Activated naive CD4-positive, alpha-beta T cell treated with anti-CD3 and anti-CD28 coated beads, Interleukin-2, amount 50 U/mL, for 72 hours (primary cell): ENCODE measurements around the gene RABGEF1. TPM values are rescaled to one million over a fixed set of nuclear protein-coding genes. Genes with fewer than 3 reads are reported as not detected.
"Not testable (repeated sequence)": the region's sequence is repeated elsewhere in the genome, so short reads cannot be mapped to it uniquely, and the experiment has no call there.

ENCODE experiments used
- ATAC-seq, 2 donors: fragments of 150-1000 bp; cut with Tn5 transposase; 2 replicates each; pipeline ENCODE4 v1.10.0; 2021; ENCODE audit warnings: mild to moderate bottlenecking in 2 of 2, moderate library complexity in 2 of 2
- DNase-seq, 2 donors: peaks; one replicate each; pipeline ENCODE4 v3.0.0; 2021 to 2022; ENCODE audit warnings: low spot score in 2 of 2
- H3K27ac Mint-ChIP-seq, 2 donors: one replicate each; pipeline ENCODE4 v1.8.0; 2022; ENCODE audit warnings: mild to moderate bottlenecking in 2 of 2, mixed read lengths in 2 of 2
- H3K36me3 Mint-ChIP-seq, 2 donors: one replicate each; pipeline ENCODE4 v1.8.0; 2022; ENCODE audit warnings: mixed read lengths in 2 of 2
- H3K9me3 Mint-ChIP-seq, 2 donors: one replicate each; pipeline ENCODE4 v1.8.0; 2022; ENCODE audit warnings: mixed read lengths in 2 of 2
- total RNA-seq, 2 donors: library from RNA; stranded (reverse); gene quantifications; one replicate each; pipeline ENCODE4 v1.2.3, GENCODE V29; 2022

Gene RABGEF1
- total RNA-seq, 2 donors from 2014 or later: 21.5 to 23.0 TPM

- ATAC-seq (no peak), DNase-seq (no peak)
- Mint-ChIP-seq H3K27ac (no peak overlapping the region), H3K36me3 (no peaks in the 10 kb centered on the region), H3K9me3 (no peaks in the 10 kb centered on the region)
These were observed 7.5 kb downstream of the RABGEF1 start for GRCh38 chr7:66747881-66748511.

DNA sequence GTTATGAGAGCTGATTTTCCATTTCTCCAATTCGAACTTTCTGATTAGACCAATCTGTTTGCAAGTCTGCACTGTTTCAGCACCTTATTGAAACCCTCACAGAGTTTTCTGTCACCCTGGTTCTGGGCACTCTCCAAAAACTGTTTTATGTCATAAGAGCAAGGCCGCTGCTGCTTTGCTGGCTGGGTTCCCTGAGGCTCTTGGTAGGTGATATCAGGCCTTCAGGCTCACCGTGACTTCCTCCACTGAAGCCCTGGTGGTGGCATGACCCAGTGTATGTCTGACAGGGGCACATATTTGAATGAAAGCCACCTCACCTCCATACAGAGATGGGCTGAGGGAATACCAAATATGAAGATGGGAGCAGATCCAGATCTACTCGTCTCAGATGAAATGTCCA, 8.3 kb downstream of the RABGEF1 start:
- H3K9me3 Mint-ChIP-seq: no peaks in the 10 kb centered on the region
- no peaks in the 10 kb centered on the region for H3K36me3 Mint-ChIP-seq
- DNase-seq (no peak), ATAC-seq (no peak)
- H3K27ac Mint-ChIP-seq: no peak overlapping the region

DNA sequence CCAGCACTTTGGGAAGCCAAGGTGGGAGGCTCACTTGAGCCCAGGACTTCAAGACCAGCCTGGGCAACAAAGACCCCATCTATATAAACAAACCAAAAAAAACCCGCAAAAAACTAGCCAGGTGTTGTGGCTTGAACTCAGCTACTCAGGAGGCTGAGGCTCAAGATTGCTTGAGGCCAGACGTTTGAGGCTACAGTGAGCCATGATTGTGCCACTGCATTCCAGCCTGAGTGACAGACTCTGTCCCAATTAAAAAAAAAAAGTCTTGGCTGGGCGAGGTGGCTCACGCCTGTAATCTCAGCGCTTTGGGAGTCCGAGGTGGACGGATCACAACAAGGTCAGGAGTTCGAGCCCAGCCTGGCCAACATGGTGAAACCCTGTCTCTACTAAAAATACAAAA, 11.4 kb downstream of the RABGEF1 start:
- no peak for ATAC-seq
- DNase-seq: no peak
- H3K36me3 Mint-ChIP-seq: no peaks in the 10 kb centered on the region
- H3K27ac Mint-ChIP-seq: no peak overlapping the region
- no peaks in the 10 kb centered on the region for H3K9me3 Mint-ChIP-seq

DNA sequence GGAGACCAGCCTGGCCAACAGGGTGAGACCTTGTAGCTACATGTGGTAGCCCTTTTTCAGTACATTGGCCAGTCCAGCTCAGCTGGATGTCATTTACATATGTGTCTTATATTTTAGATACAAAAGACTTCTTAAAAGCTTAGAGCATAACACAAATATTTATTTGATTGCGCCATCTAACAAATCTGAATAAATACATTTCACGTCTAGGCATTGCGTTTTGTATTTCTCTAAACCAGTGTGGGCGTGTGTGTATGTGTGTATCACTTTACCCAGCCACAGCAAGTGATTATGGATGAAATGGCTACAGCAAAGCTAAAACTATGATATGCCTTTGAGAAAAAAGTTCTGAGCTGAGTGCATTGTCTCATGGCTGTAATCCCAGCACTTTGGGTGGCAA, 14.0 kb downstream of the RABGEF1 start:
- Mint-ChIP-seq H3K27ac (peak overlapping the region in 1 of 2 donors; percentile 52), H3K9me3 (no peaks in the 10 kb centered on the region), H3K36me3 (peaks cover 0 to 5% of the 10 kb centered on the region in 2 donors)
- DNase-seq: no peak
- ATAC-seq: no peak

DNA sequence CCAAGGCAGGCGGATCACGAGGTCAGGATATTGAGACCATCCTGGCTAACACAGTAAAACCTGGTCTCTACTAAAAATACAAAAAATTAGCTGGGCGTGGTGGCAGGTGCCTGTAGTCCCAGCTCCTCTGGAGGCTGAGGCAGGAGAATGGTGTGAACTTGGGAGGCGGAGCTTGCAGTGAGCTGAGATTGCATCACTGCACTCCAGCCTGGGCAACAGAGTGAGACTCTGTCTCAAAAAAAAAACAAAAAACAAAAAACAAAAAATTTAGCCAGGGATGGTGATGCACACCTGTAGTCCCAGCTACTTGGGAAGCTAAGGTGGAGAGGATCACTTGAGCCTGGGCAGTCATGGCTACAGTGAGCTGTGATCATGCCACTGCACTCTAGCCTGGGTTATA, 14.5 kb downstream of the RABGEF1 start:
- H3K9me3 Mint-ChIP-seq, H3K36me3 Mint-ChIP-seq, ATAC-seq, DNase-seq: not testable (repeated sequence)
- H3K27ac Mint-ChIP-seq: peak overlapping the region in 1 of 2 donors; percentile 52

DNA sequence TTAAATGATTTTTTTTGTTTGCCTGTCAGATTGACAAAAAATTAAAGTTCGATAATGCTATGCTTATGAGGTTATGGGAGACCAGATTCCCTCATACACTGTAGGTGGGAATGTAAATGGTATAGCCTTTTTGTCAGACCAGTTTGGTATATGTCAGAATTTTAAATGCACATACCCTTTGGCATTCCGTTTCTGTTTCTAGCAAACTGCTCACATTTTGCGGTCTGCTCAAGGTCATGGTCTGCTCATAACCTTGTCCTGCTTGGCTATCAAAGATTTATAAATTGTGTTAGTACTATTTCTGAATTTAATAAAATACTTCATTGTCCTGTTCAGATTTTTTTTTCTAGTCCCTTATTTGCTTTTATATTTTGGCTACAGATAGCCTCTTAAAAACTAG, 15.7 kb downstream of the RABGEF1 start:
- H3K9me3 Mint-ChIP-seq, H3K27ac Mint-ChIP-seq, DNase-seq, ATAC-seq, H3K36me3 Mint-ChIP-seq: not testable (repeated sequence)

DNA sequence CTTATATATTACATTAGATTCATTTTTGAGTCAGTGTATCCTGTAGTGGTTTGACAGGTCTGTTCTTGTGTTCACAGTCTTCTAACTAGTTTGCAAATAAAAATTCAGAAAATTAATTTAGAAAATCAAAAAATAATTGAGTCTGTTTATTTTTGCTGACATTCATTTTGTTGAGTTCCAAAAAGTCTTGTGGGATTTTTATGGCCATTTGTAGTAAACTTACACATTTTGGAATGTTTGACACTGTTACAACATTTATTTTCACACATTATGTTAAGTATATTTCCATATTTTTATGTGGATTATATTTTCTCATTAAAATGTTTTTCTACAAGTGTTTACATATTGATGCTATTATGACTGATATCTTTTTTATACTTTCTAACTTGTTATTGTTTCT, 16.4 kb downstream of the RABGEF1 start:
- Mint-ChIP-seq H3K27ac (peak overlapping the region in 1 of 2 donors; percentile 22), H3K36me3 (peaks cover 0 to 5% of the 10 kb centered on the region in 2 donors), H3K9me3 (no peaks in the 10 kb centered on the region)
- ATAC-seq (no peak), DNase-seq (no peak)

GRCh38 chr7:66757939-66758338, 17.4 kb downstream of the RABGEF1 start:
- H3K36me3 Mint-ChIP-seq: peaks cover 0 to 5% of the 10 kb centered on the region in 2 donors
- H3K9me3 Mint-ChIP-seq: no peaks in the 10 kb centered on the region
- DNase-seq (no peak), ATAC-seq (no peak)
- H3K27ac Mint-ChIP-seq: no peak overlapping the region

DNA sequence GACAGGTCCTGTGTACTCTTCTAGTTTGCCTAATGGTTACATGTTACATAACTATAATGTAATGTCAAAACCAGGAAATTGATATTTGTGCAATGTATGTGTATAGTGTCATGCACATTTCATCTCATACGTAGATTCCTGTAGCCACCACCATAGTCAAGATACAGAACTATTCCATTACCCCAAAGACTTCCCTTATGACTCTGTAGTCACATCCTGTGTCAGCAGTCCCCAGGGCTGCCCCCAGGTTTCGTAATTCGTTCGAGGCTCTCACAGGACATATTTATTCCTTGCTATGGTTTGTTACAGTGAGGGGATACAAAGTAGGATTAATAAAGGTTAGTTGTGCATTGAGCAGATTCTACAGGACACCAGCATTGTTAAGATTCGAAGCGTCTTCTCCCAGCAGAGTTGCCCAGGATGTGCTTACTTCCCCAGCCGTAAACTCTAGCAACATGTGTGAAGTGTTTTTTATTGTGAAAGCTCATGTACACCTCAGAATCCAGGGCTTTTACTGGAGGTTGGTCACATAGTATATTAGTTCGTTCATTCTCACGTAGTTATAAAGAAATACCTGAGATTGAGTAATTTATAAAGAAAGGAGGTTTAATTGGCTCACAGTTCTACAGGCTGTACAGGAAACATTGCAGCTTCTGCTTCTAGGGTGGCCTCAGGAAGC, 18.6 kb downstream of the RABGEF1 start:
- Mint-ChIP-seq H3K36me3 (peaks cover 0 to 11% of the 10 kb centered on the region in 2 donors), H3K9me3 (peaks cover 5 to 6% of the 10 kb centered on the region in 2 donors), H3K27ac (peak overlapping the region; percentile 2 to 84)
- peak; percentile 91 to 98 for ATAC-seq
- DNase-seq: peak in 1 of 2 donors; percentile 31

GRCh38 chr7:66763183-66763582, 22.6 kb downstream of the RABGEF1 start:
- peaks cover 0 to 12% of the 10 kb centered on the region in 2 donors for H3K36me3 Mint-ChIP-seq
- H3K27ac Mint-ChIP-seq, H3K9me3 Mint-ChIP-seq, ATAC-seq, DNase-seq: not testable (repeated sequence)

- peak in 1 of 2 donors; percentile 49 for ATAC-seq
- not testable (repeated sequence) for DNase-seq, H3K27ac Mint-ChIP-seq, H3K9me3 Mint-ChIP-seq
- peaks cover 0 to 11% of the 10 kb centered on the region in 2 donors for H3K36me3 Mint-ChIP-seq
These were observed 23.3 kb downstream of the RABGEF1 start for GRCh38 chr7:66763633-66764355.

- H3K27ac Mint-ChIP-seq, DNase-seq, H3K9me3 Mint-ChIP-seq, ATAC-seq: not testable (repeated sequence)
- H3K36me3 Mint-ChIP-seq: peaks cover 0 to 10% of the 10 kb centered on the region in 2 donors
These were observed 24.4 kb downstream of the RABGEF1 start for GRCh38 chr7:66764905-66765304.

- peaks cover 0 to 10% of the 10 kb centered on the region in 2 donors for H3K36me3 Mint-ChIP-seq
- DNase-seq, H3K9me3 Mint-ChIP-seq, ATAC-seq, H3K27ac Mint-ChIP-seq: not testable (repeated sequence)
These were observed 24.9 kb downstream of the RABGEF1 start for GRCh38 chr7:66765322-66766025.

- H3K9me3 Mint-ChIP-seq: peaks cover 5 to 6% of the 10 kb centered on the region in 2 donors
- ATAC-seq: no peak
These were observed 25.5 kb downstream of the RABGEF1 start for GRCh38 chr7:66766041-66766440.

DNA sequence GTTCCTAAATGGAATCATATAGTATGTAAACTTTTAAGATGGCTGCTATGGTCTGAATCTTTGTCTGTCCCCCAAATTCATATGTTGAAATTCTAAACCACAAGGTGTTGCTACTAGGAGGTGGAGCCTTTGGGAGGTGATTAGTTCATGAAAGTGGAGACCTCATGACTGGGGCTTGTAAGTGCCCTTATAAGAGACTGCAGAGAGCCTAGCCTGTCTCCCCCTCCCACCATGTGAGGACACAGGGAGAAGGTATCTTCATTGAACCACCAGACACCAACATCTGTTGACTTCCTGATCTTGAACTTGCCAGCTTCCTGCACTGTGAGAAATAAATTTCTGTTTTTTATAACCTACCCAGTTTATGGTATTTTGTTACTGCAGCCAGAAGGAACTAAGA, 27.0 kb downstream of the RABGEF1 start:
- peaks cover 0 to 10% of the 10 kb centered on the region in 2 donors for H3K36me3 Mint-ChIP-seq
- not testable (repeated sequence) for H3K27ac Mint-ChIP-seq, H3K9me3 Mint-ChIP-seq, DNase-seq, ATAC-seq

More at GRCh38 chr7:66766041-66766440, 25.5 kb downstream of the RABGEF1 start:
- H3K27ac Mint-ChIP-seq: no peak overlapping the region
- H3K36me3 Mint-ChIP-seq: peaks cover 0 to 10% of the 10 kb centered on the region in 2 donors
- DNase-seq: no peak
